CD4-positive, alpha-beta T cell treated with Interleukin-17A for 1 hour (primary cell): ENCODE results near the gene CSKMT.
"Not testable (repeated sequence)": the region's sequence is repeated elsewhere in the genome, so short reads cannot be mapped to it uniquely, and the experiment has no call there.

ENCODE experiments used
- DNase-seq: peaks from one replicate; pipeline ENCODE4 v3.0.0-alpha.2; 2020

The CSKMT gene

GRCh38 chr11:62689421-62690183 lies 24.5 kb downstream of the CSKMT start, which contains the start of gene LRRN4CL:
LRRN4CL (minus strand) TSS chr11:62689530; CDS start chr11:62688508, 1,022 bp downstream.
- no peak for DNase-seq

- DNase-seq: not testable (repeated sequence)
Observed at GRCh38 chr11:62693624-62694023, 28.5 kb downstream of the CSKMT start.

DNA sequence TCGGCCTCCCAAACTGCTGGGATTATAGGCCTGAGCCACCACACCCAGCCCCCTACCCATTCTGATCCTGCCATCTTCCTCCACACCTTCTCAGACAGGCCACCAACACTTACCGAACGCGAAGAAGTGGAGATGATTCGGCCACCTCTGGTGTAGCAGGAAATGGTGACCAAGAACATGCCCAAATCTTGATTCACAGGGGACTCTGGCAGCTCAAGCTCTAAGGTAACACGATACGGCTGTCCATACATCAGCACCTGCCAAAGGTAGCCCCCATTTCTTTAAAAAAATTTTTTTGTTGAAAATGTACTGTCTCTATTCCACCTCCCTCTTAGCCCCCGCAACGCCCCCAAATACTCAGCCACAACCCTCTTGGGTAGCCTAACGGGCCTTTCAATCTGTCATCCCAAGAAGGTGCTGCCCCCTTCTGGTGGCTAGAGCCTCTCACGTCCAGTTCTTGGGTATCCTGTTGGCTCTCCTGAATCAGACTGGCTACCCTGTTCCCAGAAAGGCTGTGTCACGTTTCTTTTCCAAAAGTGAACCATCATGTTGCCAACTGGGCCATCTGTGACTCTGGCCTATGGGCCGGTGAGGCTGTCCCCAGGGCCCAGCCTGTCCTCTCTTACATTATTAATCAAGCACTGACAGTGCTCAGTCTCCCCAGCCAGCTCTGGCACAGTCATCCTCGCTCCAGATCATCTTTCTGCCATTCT lies 29.5 kb downstream of the CSKMT start:
- DNase-seq: peak; percentile 84

GRCh38 chr11:62702246-62702645 lies 37.1 kb downstream of the CSKMT start:
- DNase-seq: no peak

- DNase-seq: not testable (repeated sequence)
Observed at GRCh38 chr11:62703921-62704320, 38.8 kb downstream of the CSKMT start.

GRCh38 chr11:62705413-62705812 lies 40.3 kb downstream of the CSKMT start:
- no peak for DNase-seq

DNA sequence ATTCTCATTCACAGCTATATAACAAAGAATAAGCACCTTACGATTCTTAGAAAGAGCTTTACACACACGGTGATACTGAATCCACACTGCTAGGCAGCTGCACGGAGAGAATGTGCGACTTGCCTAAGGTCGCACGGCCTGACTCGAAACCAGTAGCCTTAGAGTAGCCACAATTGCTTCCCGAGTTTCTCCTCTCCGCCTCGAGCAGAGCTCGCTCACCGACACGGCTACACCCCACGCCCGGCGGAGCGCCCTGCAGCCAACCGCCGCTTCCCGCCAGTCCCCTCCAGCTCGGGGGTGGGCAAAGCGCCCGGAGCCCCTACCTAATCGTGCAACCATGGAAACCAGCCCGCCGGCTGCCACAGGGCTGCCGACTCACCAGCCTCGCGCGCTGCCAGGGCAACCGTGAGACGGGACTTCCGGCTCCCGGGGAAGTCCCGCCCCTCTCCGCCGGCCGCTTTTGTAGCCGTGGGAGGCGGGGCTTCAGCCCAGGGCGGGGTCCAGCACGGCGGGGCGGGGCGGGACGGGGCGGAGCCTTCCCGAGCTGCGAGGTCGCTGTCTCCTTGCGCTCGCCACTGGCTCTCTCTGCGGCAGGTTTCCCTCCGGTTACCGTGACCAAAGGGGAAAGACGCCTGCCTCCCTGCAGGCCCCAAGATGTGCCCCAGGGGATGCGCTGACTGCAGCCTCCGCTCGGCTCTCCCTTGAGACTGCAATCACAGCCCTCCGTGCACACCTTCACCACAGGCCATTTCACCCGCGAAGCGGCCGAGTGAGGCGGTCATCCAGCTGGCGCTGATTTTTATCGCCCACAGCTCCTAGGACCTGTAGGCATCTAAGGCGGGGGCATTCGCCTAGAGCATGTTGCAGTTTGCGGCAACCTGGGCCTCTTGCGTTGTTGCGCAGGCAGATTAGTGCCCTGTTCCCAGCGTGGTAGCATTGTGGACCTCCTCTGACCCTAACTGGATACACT lies 41.1 kb downstream of the CSKMT start:
- DNase-seq: peak; percentile 94

DNA sequence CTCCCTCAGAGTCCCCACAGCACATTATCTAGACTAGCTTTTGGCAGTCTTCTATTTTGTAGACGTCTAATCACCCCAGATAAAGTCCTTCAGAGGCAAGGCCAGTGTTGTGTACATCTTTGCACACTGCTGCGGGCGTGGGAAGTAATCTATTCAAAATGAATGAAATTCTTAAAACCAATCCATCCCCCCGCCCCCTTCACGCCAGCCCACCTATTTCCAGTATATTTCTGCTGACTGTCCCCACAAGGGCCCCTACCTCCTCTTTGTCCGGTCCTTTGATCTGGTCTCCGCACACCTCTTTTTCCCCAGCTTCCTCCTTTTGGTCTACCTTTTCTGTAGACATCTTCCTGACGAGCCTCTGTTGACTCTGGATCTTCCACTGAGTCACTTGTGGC lies 41.7 kb downstream of the CSKMT start:
- no peak for DNase-seq

GRCh38 chr11:62707277-62707861 lies 42.3 kb downstream of the CSKMT start, which contains the start of the genes BSCL2 and GNG3:
BSCL2 (minus strand) TSS chr11:62707424; CDS start chr11:62707195, 229 bp downstream.
GNG3 (plus strand) TSS chr11:62707676; CDS start chr11:62708296, 620 bp downstream.
- no peak for DNase-seq

DNA sequence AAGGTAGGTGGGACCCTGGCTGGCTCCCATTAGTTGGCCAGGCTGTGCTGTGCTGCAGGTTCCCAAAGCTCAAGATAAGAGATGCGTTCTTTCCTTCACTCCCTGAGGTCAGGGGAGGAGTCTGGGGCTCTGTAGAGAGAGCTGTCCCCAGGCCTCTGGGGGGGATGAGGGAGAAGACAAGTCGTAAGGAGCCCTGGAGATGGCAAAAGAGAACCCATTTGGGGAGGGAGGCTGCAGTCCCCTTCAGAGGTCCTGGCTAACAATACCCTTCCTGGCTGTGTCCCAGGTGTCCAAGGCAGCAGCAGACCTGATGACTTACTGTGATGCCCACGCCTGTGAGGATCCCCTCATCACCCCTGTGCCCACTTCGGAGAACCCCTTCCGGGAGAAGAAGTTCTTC lies 43.3 kb downstream of the CSKMT start:
- no peak for DNase-seq

- peak; percentile 63 for DNase-seq
Observed at GRCh38 chr11:62708793-62709192, 43.7 kb downstream of the CSKMT start.

GRCh38 chr11:62709247-62710000 lies 44.3 kb downstream of the CSKMT start:
- peak; percentile 99 for DNase-seq

DNA sequence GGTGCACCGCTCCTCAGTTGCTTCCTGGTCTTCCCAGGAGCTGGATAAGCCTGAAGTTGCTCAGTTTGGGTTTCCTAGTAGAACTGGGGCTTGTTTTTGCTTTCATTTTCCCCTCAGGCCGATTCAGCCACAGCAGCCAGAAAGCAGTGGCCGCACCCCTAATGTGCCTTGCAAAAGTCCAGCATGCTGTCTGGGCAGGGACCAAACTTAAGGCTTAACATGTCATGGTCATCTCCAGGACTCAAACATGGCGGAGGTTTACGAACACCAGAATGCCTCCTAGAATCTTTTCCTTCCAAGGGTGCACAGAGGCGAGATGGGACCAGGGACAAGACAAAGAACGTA lies 44.9 kb downstream of the CSKMT start:
- DNase-seq: no peak

DNA sequence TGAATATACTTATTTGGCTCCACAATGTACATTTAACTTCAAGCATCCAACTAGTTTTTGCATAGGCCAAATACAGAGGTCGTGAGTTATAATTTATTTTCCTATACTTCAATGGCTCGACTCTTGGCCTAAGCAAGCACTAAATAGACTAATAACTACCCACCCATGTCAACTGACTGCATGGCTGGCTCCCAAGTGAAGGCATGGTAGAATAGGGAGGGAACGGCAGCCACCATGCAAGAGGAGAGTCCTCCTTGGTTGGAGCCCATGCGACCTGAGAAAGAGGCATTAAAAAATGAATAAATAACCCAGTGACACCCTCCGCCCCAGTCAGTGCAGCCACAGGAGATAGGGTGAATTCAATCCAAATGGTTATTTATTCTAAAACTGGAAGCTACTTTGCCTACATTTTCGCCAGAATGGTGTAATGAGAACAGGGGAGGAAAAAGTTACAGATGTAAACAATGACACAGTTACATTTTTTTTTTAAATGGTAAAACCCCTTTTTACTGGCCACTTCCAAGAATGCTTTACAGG lies 47.2 kb downstream of the CSKMT start:
- no peak for DNase-seq

DNA sequence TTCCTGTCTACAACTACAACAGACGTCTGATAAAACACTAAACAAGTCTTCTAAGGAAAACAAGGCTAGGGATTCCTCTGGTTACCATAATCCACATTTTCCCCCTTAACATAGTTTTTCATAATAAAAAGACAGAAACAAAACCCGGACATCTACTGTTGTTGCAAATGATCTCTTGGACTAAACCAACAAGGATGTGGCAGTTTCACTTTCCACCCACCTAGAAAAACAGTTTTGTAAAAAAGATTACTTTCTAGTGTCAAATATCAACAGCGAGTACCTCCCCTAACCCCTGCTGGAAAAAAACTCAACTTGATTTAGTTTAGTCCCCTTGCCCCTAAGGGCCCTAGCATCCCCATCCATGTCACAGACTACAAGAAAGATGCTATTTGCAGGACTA lies 47.7 kb downstream of the CSKMT start:
- no peak for DNase-seq

DNA sequence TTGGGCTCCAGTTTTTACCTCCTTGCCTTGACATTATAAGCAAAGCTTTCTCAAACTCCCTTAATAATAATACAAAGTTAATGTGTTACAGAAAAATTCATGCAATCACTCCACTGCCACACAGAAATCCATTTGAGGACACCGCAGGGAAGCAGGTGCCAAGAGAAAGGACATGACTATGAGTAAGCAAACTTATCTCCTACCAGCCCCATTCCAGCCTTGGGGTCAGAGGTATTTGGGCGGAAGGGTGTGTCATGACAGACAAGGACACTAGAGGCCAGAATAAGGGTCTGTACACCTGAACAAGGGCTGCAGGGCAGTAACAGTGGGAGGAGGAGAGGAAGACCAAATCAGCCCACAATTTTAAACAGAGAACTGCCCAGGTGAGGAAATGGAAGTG lies 48.2 kb downstream of the CSKMT start:
- no peak for DNase-seq

DNA sequence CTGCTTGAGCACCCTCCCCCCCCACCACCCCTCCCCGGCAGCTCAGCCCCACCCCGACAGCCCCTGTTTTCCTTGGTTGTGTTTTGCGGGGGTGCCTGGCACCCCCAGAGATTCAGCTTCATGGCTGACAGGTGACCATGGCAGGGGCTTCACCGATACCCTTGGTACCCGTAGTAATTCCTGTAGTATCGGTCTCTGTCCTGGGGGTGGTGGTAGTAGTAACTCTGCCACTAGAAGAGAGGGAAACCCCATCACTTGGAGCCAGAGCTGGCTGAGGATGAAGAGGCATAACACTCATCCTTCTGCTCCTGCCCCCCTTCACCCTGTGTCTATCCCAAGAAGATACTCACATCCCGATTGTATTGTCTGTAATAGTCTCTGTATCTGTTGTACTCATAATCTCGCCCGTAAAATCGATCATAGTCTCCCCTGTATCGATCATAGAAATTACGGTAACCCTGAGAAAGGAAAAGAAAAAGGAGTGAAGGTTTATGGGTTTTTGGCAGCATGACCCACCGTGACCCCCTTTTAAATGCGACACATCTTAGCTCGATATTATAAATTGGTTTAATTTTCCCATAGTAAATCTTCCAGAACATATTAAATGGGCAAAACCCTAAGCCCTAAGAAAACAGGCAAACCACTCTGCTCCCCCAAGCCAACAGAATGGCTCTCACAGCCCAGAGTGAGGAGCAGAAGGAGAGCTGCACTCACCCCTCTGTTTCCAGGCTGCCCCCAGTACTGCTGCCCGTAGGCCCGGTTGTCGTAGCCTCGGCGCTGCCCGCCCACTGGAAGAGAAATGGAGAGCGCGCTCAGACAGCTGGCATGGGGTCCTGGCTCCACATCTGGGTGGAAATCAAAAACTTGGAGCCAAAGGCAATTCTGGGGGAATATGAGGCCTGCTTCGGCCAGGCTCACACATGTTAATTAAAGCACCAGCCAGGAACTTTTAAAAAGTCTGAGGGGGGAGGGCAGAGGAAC lies 50.3 kb downstream of the CSKMT start:
- DNase-seq: no peak

DNA sequence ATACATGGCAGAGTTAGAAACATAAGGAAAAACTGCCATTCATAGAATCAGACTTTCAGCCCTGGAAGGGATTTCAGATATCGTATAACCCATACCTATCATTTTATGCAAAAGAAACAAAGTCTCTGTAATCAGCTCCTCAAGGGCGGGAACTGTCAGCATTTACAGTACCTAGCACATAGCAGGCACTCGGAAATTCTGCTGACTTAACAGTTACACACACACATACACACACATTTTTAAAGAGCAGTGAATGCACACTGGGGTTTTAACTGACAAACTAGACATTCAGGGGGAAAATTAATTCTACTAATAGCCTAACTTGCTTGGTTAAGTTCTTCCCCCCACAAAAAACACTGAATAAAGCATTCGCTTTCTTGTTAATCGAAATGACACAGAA lies 51.1 kb downstream of the CSKMT start:
- no peak for DNase-seq

- no peak for DNase-seq
Observed at GRCh38 chr11:62716816-62717215, 51.7 kb downstream of the CSKMT start.
